Fibroblast of skin of abdomen (primary cell): ENCODE results near the gene ADGRE2.

Experiments
- DNase-seq: peaks from one replicate; pipeline ENCODE4 v3.0.0-alpha.2; 2013

ADGRE2 gene

GRCh38 chr19:14733574-14733973 is 44.8 kb downstream of the ADGRE2 start:
- DNase-seq, result no peak

GRCh38 chr19:14732510-14732909 is 45.9 kb downstream of the ADGRE2 start:
- no peak for DNase-seq

- DNase-seq, result no peak
Measured at GRCh38 chr19:14731200-14731599, 47.2 kb downstream of the ADGRE2 start.

- no peak for DNase-seq
Measured at GRCh38 chr19:14728595-14728994, 49.8 kb downstream of the ADGRE2 start.

GRCh38 chr19:14722127-14722526 is 56.2 kb downstream of the ADGRE2 start:
- DNase-seq, result no peak

- DNase-seq, result no peak
Measured at GRCh38 chr19:14719162-14719561, 59.2 kb downstream of the ADGRE2 start.

- DNase-seq, result no peak
Measured at GRCh38 chr19:14718522-14719116, 59.7 kb downstream of the ADGRE2 start.

GRCh38 chr19:14715841-14716240 is 62.5 kb downstream of the ADGRE2 start:
- DNase-seq, result no peak

GRCh38 chr19:14704450-14704849 is 73.9 kb downstream of the ADGRE2 start:
- no peak for DNase-seq

GRCh38 chr19:14703833-14704232 is 74.5 kb downstream of the ADGRE2 start:
- DNase-seq, result no peak

- no peak for DNase-seq
Measured at GRCh38 chr19:14700711-14701375, 77.5 kb downstream of the ADGRE2 start.

- DNase-seq, result no peak
Measured at GRCh38 chr19:14699641-14700040, 78.7 kb downstream of the ADGRE2 start.

GRCh38 chr19:14695471-14695870 is 82.9 kb downstream of the ADGRE2 start:
- DNase-seq, result no peak

GRCh38 chr19:14694641-14695266 is 83.6 kb downstream of the ADGRE2 start:
- no peak for DNase-seq

GRCh38 chr19:14689598-14690503 is 88.5 kb downstream of the ADGRE2 start, which contains the start of gene ZNF333:
Gene ZNF333, plus strand, starts transcription at chr19:14690048. Its CDS starts 3,444 bp downstream, at chr19:14693492.
- peak; percentile 91 for DNase-seq

- DNase-seq, result no peak
Measured at GRCh38 chr19:14686411-14686810, 91.9 kb downstream of the ADGRE2 start.

- no peak for DNase-seq
Measured at GRCh38 chr19:14683439-14683838, 94.9 kb downstream of the ADGRE2 start.
